AG08395 (cell line): ENCODE measurements around the gene TMEM87A.
"Not testable (repeated sequence)": the region's sequence is repeated elsewhere in the genome, so short reads cannot be mapped to it uniquely, and the experiment has no call there.

Experiments
- DNase-seq: peaks from one replicate; pipeline ENCODE4 v3.0.0; 2012; ENCODE audit warnings: mixed read lengths, low spot score

The TMEM87A gene

GRCh38 chr15:42272939-42273899 is at the start of gene TMEM87A, which contains the start of gene GANC:
TSS of gene TMEM87A (minus strand) at chr15:42273433. CDS start at chr15:42273398, 35 bp downstream.
TSS of gene GANC (plus strand) at chr15:42273201. CDS start at chr15:42274482, 1,281 bp downstream.
- DNase-seq = peak; percentile 95

GRCh38 chr15:42319206-42319605 is 46.0 kb upstream of the TMEM87A start:
- no peak for DNase-seq

- DNase-seq = not testable (repeated sequence)
These were observed 43.1 kb upstream of the TMEM87A start for GRCh38 chr15:42316282-42316805.

GRCh38 chr15:42315521-42315920 is 42.3 kb upstream of the TMEM87A start:
- DNase-seq = no peak

- no peak for DNase-seq
These were observed 41.6 kb upstream of the TMEM87A start for GRCh38 chr15:42314818-42315217.

GRCh38 chr15:42313463-42313862 is 40.2 kb upstream of the TMEM87A start:
- DNase-seq = no peak

- DNase-seq = no peak
These were observed 33.4 kb upstream of the TMEM87A start for GRCh38 chr15:42306681-42307080.

GRCh38 chr15:42301004-42301403 is 27.8 kb upstream of the TMEM87A start:
- DNase-seq = not testable (repeated sequence)

GRCh38 chr15:42289166-42289565 is 15.9 kb upstream of the TMEM87A start:
- DNase-seq = no peak

GRCh38 chr15:42287931-42288330 is 14.7 kb upstream of the TMEM87A start:
- no peak for DNase-seq

- DNase-seq = no peak
These were observed 13.3 kb upstream of the TMEM87A start for GRCh38 chr15:42286445-42287029.

- DNase-seq = no peak
These were observed 11.8 kb upstream of the TMEM87A start for GRCh38 chr15:42285034-42285433.

GRCh38 chr15:42284551-42284950 is 11.3 kb upstream of the TMEM87A start:
- no peak for DNase-seq

GRCh38 chr15:42283671-42284070 is 10.4 kb upstream of the TMEM87A start:
- DNase-seq = no peak

- no peak for DNase-seq
These were observed 9.7 kb upstream of the TMEM87A start for GRCh38 chr15:42282926-42283325.

- DNase-seq = no peak
These were observed 9.1 kb upstream of the TMEM87A start for GRCh38 chr15:42282344-42282743.

GRCh38 chr15:42279234-42279723 is 6.0 kb upstream of the TMEM87A start:
- no peak for DNase-seq

GRCh38 chr15:42276762-42277161 is 3.5 kb upstream of the TMEM87A start:
- DNase-seq = no peak

GRCh38 chr15:42275780-42276391 is 2.7 kb upstream of the TMEM87A start:
- DNase-seq = no peak

GRCh38 chr15:42274702-42274989 is 1.4 kb upstream of the TMEM87A start:
- DNase-seq = no peak

- DNase-seq = peak; percentile 62
These were observed 868 bp upstream of the TMEM87A start for GRCh38 chr15:42273900-42274701.

GRCh38 chr15:42270996-42271395 is 2.2 kb downstream of the TMEM87A start:
- DNase-seq = no peak
